Smooth muscle cell (in vitro differentiated cells): Measurements from ENCODE around the gene SLC46A2. TPM values are rescaled to one million over a fixed set of nuclear protein-coding genes. Genes with fewer than 3 reads are reported as not detected.

ENCODE experiments used
- DNase-seq: peaks from one replicate; lab custom pipeline; 2025; ENCODE audit not compliant: unreplicated experiment; lab: John Stamatoyannopoulos, UW
- H2AFZ ChIP-seq: fragments of 200-600 bp; sonication (generic); 2 replicates; pipeline ENCODE4 v1.6.0; 2016; ENCODE audit warnings: antibody characterized with exemption, low read depth, mild to moderate bottlenecking
- H3F3A ChIP-seq: fragments of 200-600 bp; sonication (generic); 2 replicates; pipeline ENCODE4 v1.6.0; 2017; ENCODE audit warnings: antibody characterized with exemption, low read depth
- H3K27ac ChIP-seq: fragments of 200-600 bp; sonication (generic); 2 replicates; pipeline ENCODE4 v1.5.1; 2016; ENCODE audit warnings: low read depth, mild to moderate bottlenecking
- H3K27me3 ChIP-seq: fragments of 200-600 bp; sonication (generic); 2 replicates; pipeline ENCODE4 v1.6.1; 2016; ENCODE audit warnings: low read depth, mild to moderate bottlenecking
- H3K36me3 ChIP-seq: fragments of 200-600 bp; sonication (generic); 2 replicates; pipeline ENCODE4 v1.5.1; 2016; ENCODE audit warnings: low read depth
- H3K4me1 ChIP-seq: fragments of 200-600 bp; sonication (generic); 2 replicates; pipeline ENCODE4 v1.5.1; 2016; ENCODE audit warnings: low read depth
- H3K4me2 ChIP-seq: fragments of 200-600 bp; sonication (generic); 2 replicates; pipeline ENCODE4 v1.6.0; 2016; ENCODE audit warnings: mild to moderate bottlenecking
- H3K4me3 ChIP-seq: fragments of 200-600 bp; sonication (generic); 2 replicates; pipeline ENCODE4 v1.5.1; 2016; ENCODE audit warnings: mild to moderate bottlenecking
- H3K79me2 ChIP-seq: fragments of 200-600 bp; sonication (generic); 2 replicates; pipeline ENCODE4 v1.6.0; 2016; ENCODE audit warnings: low read depth, mild to moderate bottlenecking
- H3K9ac ChIP-seq: fragments of 200-600 bp; sonication (generic); 2 replicates; pipeline ENCODE4 v1.6.0; 2016; ENCODE audit warnings: low read depth
- H3K9me3 ChIP-seq: fragments of 200-600 bp; sonication (generic); replicated peaks from 2 replicates; pipeline ENCODE4 v1.5.1; 2016; ENCODE audit warnings: low read depth
- H4K20me1 ChIP-seq: fragments of 200-600 bp; sonication (generic); 2 replicates; pipeline ENCODE4 v1.6.0; 2016; ENCODE audit warnings: low read depth
- WGBS: methylation state at CpG from one replicate; pipeline ENCODE4 v1.1.7; 2016; ENCODE audit warnings: low lambda C conversion rate; 5-methylcytosine and 5-hydroxymethylcytosine counted together
- polyA plus RNA-seq: library from polyadenylated mRNA; unstranded; fragments of >200 nt; fragmentation: Nextera tagmentation; extraction: Ambion mirVana; gene quantifications from 2 replicates; pipeline ENCODE4 v1.2.1, GENCODE V29; 2016
- total RNA-seq: library from RNA; depleted of rRNA; stranded (reverse); fragments of >200 nt; gene quantifications from 2 replicates; pipeline ENCODE4 v1.2.3, GENCODE V29; 2014
- TF ChIP-seq, protein P1 (sequence below): fragments of 200-600 bp; sonication (generic); IDR thresholded peaks from 2 replicates; pipeline ENCODE4 v1.5.1; 2017; ENCODE audit warnings: borderline replicate concordance, mild to moderate bottlenecking, antibody characterized with exemption; ENCODE audit not compliant: insufficient read depth, poor library complexity, severe bottlenecking

The SLC46A2 gene
- total and polyA plus RNA-seq, 2 experiments from 2014 or later: not detected

DNA sequence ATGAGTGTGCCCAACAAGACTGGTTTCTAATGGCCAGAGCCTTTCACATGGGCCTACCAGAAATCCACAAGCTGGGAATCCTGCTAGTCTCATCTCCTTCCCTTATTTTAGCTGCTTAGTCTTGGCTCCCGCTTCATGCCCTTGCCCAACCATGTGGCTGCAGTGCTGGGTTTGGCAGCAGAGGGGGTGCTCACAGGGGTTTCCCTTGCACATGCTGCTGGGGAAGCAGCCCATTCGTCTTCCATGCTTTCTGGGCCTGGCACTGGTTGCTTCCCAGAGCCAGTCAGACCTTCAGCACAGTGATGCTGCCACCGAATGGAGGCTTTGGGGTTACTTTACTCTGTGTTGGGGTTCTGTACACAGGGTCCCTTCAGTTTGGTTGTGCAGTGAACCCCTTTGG is 26.3 kb downstream of the SLC46A2 start:
- H3K79me2 ChIP-seq: no peaks in the 10 kb centered on the region
- no peak overlapping the region for H2AFZ ChIP-seq
- no peak overlapping the region for H3K27ac ChIP-seq
- no peak overlapping the region for H3K4me2 ChIP-seq
- H3F3A ChIP-seq: no peaks in the 10 kb centered on the region
- no peak overlapping the region for H3K4me3 ChIP-seq
- H3K36me3 ChIP-seq: no peaks in the 10 kb centered on the region
- no peaks in the 10 kb centered on the region for H3K27me3 ChIP-seq
- TF ChIP-seq, protein P1, sequence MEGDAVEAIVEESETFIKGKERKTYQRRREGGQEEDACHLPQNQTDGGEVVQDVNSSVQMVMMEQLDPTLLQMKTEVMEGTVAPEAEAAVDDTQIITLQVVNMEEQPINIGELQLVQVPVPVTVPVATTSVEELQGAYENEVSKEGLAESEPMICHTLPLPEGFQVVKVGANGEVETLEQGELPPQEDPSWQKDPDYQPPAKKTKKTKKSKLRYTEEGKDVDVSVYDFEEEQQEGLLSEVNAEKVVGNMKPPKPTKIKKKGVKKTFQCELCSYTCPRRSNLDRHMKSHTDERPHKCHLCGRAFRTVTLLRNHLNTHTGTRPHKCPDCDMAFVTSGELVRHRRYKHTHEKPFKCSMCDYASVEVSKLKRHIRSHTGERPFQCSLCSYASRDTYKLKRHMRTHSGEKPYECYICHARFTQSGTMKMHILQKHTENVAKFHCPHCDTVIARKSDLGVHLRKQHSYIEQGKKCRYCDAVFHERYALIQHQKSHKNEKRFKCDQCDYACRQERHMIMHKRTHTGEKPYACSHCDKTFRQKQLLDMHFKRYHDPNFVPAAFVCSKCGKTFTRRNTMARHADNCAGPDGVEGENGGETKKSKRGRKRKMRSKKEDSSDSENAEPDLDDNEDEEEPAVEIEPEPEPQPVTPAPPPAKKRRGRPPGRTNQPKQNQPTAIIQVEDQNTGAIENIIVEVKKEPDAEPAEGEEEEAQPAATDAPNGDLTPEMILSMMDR: no peak
- no peak overlapping the region for H3K9ac ChIP-seq
- no peaks in the 10 kb centered on the region for H4K20me1 ChIP-seq
- 67% methylated on average over 3 of the region's 3 CpGs for WGBS
- no peak for DNase-seq
- no peaks in the 10 kb centered on the region for H3K4me1 ChIP-seq
- H3K9me3 ChIP-seq: no peaks in the 10 kb centered on the region

DNA sequence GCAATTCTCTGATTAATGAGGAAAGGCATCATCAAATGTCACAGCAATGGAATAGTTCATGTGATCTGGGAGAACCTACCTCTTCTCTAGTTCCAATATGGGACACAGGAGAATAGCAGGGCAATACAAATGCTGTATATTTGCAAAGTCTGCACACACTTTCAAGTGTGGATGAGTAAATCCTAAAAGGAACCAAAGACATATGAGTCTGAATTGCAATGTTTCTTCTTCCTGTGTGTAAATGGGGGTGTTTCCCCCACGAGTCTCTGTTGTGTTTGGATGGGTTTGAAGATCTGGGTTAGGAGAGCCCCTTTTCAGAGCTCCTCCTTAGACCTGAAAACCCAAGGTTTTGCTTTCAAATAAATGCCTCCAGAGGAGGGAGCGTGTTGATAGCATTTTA is 26.9 kb downstream of the SLC46A2 start:
- H3K27me3 ChIP-seq: no peaks in the 10 kb centered on the region
- H3K9me3 ChIP-seq: no peaks in the 10 kb centered on the region
- no peak overlapping the region for H3K9ac ChIP-seq
- DNase-seq: no peak
- H3K4me1 ChIP-seq: no peaks in the 10 kb centered on the region
- WGBS: 83% methylated on average over 2 of the region's 2 CpGs
- no peaks in the 10 kb centered on the region for H4K20me1 ChIP-seq
- no peaks in the 10 kb centered on the region for H3K36me3 ChIP-seq
- H3K79me2 ChIP-seq: no peaks in the 10 kb centered on the region
- H3F3A ChIP-seq: no peaks in the 10 kb centered on the region
- H2AFZ ChIP-seq: no peak overlapping the region
- no peak overlapping the region for H3K4me3 ChIP-seq
- no peak overlapping the region for H3K4me2 ChIP-seq
- TF ChIP-seq, protein P1: no peak
- no peak overlapping the region for H3K27ac ChIP-seq

DNA sequence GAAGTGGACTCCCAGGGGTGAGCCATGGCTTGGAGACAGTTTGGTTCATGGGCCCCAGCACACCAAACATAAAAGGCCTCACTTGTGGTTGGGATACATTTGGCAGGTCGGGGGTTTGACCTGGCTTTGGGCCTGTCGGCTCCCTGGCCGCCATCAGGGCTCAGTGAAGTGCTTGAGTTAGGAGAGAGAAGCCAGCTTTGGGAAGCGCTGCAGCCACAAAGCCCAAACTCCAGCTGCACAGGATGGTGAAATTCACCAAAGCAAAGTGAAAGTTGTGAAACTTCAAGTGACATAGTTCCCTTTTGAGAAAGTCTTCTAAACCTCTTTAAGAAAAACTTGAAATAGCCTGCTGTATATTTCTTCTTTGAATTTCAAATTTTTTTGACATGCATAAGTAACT is 27.5 kb downstream of the SLC46A2 start:
- H3K9ac ChIP-seq: no peak overlapping the region
- H3K4me2 ChIP-seq: no peak overlapping the region
- TF ChIP-seq, protein P1: no peak
- no peak overlapping the region for H3K4me3 ChIP-seq
- no peaks in the 10 kb centered on the region for H4K20me1 ChIP-seq
- no peaks in the 10 kb centered on the region for H3K4me1 ChIP-seq
- no peaks in the 10 kb centered on the region for H3F3A ChIP-seq
- no peak overlapping the region for H2AFZ ChIP-seq
- H3K36me3 ChIP-seq: no peaks in the 10 kb centered on the region
- H3K27me3 ChIP-seq: no peaks in the 10 kb centered on the region
- no peak for DNase-seq
- 38% methylated on average over 4 of the region's 4 CpGs for WGBS
- no peaks in the 10 kb centered on the region for H3K9me3 ChIP-seq
- H3K27ac ChIP-seq: no peak overlapping the region
- no peaks in the 10 kb centered on the region for H3K79me2 ChIP-seq

DNA sequence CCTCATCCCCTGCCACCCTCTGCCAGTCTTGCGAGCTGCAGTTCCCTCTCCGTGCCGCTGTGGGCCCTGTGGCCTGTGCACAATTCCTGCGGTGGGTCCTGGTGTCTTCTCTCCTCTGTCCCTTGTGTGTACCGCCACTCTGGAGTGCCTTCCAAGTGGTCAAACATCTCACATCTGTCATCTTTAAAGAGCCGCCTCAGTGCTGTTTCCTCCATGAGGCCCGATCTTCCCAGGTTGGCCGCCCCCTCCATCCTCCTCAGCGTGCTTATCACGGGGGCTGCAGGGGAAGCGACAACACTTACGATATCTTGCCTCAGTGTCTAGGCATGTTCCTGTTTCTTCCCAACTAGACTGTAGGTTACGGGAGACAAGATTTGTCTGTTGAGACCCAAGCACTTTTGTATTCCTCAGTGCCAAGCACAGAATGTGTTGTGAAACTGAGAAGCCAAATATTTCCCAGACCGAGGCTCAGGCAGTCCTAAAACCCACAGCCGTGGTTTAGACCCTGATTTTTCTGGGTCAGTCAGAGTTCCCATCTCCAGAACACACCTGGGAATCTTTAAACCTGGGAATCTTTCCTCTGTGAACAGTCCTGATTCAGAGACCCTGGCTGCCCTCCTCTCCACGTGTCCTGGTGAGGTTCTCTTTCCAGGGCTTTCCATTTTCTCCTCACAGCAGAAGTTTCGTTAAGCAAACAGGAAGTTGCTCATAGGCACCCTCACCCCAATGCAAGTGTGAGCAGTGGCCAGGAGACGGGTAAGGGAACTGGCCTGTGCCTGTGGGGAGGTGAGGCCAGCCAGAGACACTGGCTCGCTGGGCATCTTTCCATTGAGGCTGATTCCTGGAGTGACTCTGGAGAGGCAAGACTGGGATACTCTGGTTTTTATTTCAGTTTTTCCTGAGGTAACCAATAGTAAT is 28.8 kb downstream of the SLC46A2 start:
- DNase-seq: no peak
- Histone ChIP-seq H3K9me3 (no peaks in the 10 kb centered on the region), H3K79me2 (no peaks in the 10 kb centered on the region), H3F3A (no peaks in the 10 kb centered on the region), H3K4me1 (no peaks in the 10 kb centered on the region), H3K4me3 (no peak overlapping the region), H4K20me1 (no peaks in the 10 kb centered on the region), H3K4me2 (no peak overlapping the region), H2AFZ (no peak overlapping the region), H3K36me3 (no peaks in the 10 kb centered on the region), H3K27me3 (no peaks in the 10 kb centered on the region), H3K27ac (peak overlapping the region; percentile 53), H3K9ac (no peak overlapping the region)
- TF ChIP-seq, protein P1: no peak
- 50% methylated on average over 19 of the region's 19 CpGs for WGBS
